NCI-H1092 (cell line): ENCODE results near the gene EPB41L4B.
"Not testable (repeated sequence)": the region's sequence is repeated elsewhere in the genome, so short reads cannot be mapped to it uniquely, and the experiment has no call there.

Experiments used
- DNase-seq: peaks from one replicate; lab custom pipeline; 2025; lab: John Stamatoyannopoulos, UW

EPB41L4B gene

DNA sequence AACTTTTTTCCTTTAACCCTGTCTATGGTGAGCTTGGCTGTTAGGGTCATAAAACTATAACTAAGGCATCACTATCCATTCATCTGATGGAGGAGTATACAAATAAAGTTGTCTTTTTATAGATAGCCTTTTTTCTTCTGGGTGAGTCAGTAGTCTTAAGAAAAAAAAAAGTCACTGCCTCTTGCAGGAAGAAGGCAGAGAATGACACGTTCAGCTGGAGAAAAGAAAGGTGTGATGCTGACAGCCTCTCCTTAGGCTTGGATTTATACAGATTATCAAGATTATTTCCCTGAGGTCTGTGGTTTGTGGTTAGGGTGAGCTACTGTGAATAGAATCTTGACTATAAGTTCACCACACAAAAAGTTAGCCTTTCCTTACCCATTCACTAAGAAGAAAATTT is 23.0 kb downstream of the EPB41L4B start:
- no peak for DNase-seq

DNA sequence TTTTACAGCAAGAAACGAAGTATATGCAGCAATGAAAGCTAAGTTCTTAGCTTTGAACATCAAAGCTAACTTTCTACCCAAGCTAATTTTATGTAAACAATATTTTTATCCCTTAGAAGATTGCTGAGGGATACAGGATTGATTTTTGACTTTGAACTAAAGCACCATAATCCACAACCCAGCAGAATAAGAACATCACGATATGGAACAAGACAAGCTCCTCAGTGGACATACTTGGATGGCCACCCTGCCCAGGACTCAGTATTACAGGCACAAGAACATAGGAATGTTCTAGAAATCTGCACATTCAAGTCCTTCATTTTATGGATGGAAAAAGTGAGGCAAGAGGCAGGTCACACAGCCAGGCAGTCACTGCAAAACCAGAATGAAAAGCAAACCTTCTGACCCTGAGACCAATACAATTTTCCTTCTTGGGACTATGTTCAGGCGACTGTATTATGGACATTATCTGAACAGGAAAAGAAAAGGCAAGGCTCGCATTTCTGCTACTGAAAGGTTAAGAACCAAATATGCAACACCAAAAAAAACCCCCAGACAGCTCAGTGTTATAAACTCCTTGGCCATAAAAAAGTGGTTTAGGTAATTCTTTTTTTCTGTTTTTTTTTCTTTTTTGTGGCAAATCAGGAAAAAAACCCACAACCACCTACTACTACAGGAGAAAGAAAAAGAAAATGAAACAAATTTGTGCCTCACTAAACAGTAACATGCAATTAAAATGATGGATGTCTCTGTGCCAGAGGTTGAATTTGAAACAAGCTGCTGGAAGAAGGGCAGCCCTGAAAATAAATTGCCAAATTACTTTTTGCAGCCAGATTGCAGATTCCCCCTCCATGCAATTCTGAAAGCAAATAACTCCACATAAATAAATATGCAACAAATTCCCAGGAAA is 25.4 kb downstream of the EPB41L4B start:
- DNase-seq: no peak

DNA sequence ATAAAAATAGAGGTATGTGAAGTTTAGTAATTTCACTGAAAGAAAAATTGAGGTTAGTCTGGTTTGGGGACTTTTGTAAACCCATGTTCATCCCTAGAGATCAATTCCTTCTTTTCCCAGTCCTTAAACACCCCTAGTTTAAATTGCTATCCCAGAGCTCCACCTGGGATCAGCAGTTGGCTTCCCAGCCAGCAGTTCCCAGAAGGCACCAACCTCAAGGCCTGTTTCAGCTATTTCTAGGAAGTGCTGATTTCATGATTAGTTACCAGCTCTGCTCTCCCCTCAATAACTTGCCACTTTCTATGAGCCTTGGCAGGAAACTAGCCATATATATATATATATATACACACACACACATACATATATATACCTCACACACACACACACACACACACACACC is 30.5 kb downstream of the EPB41L4B start:
- DNase-seq: no peak

DNA sequence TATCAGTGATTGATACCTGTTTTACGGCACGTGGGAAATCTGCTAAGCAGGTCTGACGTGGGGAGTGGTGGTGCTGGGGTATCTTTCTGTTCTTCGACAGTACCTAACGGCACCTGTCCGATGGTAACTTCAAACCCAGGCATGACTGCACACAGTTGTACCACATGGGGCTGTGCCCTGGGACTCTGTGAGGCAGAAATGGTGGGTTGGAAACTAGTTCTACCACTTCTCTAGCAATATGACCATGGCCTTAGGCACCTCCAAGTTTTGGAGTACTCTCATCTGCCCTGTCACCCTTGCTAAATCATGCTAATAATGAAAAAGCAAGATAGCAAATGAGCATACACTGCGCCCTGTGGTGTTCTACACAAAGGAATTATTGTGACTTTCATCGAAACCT is 30.9 kb downstream of the EPB41L4B start:
- no peak for DNase-seq

DNA sequence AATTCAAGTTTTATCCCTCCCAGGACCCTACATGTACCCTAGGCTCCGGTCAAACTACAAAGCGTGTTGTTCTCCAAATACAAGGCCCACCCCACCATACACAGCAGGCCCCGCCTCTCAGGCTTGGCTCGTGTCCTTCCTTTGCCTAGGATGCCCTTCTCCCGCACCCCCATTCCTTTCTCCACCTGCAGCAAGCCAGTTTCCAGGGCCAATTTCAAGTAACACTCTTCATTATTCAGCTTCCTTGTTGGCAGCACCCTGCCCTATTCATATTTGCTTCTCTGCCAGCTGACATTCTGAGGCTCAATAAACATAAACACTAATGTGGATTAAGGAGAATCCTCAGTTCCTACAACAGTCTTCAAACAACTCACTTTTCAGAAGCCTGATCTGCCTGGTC is 31.7 kb downstream of the EPB41L4B start:
- no peak for DNase-seq

DNA sequence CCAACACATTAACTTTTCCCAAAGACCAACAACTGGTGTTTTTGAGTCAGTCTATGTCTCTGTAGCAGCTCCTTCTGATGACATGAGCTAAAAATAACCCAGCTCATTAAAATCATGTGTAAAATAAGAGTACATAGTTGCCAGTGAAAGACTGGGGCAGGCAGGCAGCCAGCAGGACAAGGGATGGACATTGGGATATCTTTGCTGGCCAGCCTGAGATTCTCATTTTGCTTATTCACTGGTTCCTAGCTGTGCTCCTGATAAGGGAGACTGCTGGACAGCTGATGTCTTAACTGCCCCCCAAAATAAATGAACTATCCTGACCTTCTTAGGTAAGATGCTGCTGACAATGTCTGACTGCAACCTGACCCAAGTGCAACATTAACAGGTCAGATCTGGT is 33.9 kb downstream of the EPB41L4B start:
- no peak for DNase-seq

DNA sequence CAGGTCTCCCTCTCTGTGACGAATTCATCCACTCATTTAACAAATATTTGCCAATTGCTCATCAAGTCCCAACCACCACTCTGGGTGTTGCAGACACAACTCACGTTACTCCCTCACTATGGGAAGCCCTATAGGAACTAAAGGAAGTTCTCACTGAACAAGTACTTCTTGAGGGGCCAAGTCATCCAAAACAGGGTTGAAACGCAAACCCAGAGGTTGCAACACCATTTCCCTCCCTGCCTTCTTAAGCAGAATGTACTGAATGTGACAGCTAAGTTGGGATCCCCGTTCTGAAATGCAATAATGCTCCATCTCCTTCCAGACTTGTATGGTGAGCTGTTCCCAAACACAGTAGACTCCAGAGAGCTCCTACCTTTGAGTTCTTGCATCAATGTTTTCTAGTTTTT is 34.3 kb downstream of the EPB41L4B start:
- no peak for DNase-seq

DNA sequence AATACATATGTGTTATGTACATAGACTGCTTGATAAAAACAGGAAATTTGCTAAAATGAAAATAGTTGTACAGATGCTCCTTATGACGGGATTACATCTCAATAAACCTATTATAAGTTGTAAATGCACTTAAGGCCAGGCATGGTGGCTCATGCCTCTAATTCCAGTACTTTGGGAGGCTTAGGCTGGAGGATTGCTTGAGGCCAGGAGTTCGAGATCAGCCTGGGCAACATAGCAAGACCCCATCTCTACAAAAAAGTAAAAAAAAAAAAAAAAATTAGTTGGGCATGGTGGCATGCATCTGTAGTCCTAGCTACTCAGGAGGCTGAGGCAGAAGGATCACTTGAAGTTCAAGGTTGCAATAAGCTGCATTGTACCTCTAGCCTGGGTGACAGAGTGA is 37.2 kb downstream of the EPB41L4B start:
- not testable (repeated sequence) for DNase-seq

DNA sequence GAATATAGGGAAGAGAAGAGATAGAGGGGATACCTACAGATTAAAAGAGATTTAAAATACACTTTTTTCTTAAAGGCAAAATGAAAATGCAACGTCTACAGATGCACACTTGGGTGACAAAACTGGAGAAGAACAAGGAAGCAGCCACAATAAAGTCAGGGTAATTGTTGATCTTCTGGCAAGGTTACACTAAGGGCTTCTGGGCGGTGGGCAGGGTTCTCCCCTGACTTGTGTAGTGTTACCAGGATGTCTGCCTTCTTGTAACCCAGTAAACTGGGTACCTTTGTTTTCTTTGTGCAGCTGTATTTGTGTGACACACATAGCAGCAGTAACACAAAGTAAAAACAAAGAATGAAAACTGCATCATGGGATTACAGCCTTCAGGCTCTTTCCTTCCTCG is 37.8 kb downstream of the EPB41L4B start:
- no peak for DNase-seq

DNA sequence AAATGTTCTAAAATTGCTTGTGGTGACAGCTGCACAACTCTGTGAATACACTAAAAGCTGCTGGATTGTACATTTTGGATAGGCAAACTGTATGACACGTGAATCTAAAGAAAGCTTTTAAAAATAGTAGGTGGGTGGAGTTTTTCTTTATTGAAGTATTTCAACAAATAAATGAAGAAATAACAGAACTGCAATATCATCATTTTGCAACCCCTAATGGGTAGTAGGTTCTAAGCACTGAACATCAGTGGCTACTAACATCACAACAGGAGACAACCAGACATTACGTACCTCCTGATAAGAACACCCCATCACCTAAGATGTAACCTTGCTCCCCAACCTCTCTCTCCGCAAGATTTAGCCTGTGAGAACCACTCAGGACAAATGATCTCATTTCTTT is 38.6 kb downstream of the EPB41L4B start:
- DNase-seq: no peak

DNA sequence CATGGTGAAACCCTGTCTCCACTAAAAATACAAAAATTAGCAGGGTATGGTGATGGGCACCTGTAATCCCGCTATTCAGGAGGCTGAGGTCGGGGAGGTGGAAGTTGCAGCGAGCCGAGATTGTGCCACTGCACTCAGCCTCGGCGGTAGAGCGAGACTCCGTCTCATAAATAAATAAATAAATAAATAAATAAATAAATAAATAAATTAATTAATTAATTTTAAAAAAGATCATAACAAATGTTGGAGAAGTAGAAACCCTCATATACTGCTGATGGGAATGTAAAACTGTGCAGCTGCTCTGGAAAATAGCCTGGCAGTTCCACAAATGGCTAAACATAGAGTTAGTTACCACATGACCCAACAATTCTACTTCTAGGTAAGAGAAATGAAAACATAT is 39.3 kb downstream of the EPB41L4B start:
- DNase-seq: no peak

DNA sequence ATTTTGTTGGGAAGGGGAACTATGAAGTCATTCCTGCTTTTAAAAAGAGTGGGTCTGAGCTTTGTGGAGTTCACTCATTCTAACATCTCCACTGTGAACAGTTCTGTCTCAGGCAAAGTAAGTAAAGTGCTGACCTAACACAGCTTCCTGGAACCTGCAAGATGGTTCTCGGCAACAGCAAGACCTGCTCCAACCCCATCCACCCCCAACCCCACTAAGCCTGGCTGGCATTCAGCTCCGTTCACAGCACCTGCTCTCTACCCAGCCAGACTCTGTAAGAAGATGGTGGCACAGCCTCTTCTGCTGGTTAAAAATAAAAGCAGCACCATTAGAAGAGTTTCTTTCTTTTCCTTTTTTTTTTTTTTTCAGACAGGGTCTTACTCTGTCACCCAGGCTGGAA is 42.0 kb downstream of the EPB41L4B start:
- DNase-seq: no peak

DNA sequence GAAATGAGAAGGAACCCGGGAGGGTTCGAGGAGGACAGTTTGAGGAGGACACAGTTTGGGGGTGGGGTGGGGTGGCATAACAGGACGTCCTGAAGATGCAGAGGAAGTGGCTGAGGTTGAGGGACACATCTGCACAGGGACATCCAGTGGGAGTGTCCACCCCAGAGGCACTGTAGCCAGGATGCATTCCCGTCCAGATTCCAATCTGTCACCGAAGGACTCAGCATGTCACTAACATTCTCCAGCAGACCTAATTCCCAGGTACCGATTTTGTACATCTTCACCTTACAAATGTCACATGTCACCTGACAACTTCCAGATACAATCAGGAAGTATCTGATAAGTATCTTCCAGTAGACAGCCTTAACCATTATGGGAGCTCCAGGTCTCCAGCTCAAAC is 42.6 kb downstream of the EPB41L4B start:
- no peak for DNase-seq

DNA sequence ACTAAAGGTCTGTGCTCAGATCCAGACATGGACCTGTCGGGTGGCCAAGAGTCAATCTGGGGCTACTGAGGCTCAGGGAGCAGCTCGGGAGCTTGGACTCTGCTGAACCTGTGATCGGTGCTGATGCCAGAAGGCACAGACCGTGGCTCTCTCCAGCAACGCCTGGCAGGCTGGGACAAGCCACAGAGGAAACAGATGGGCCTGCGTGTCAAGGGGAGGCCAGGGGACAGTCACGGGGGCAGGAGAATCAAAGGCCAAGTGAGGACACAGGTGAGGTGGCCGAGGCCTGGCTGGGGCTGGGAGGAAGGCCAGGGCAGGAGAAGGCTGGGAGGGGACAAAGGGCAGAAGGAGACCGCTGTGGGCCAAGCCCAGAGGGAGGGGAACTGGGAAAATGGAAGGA is 43.4 kb downstream of the EPB41L4B start:
- DNase-seq: no peak

DNA sequence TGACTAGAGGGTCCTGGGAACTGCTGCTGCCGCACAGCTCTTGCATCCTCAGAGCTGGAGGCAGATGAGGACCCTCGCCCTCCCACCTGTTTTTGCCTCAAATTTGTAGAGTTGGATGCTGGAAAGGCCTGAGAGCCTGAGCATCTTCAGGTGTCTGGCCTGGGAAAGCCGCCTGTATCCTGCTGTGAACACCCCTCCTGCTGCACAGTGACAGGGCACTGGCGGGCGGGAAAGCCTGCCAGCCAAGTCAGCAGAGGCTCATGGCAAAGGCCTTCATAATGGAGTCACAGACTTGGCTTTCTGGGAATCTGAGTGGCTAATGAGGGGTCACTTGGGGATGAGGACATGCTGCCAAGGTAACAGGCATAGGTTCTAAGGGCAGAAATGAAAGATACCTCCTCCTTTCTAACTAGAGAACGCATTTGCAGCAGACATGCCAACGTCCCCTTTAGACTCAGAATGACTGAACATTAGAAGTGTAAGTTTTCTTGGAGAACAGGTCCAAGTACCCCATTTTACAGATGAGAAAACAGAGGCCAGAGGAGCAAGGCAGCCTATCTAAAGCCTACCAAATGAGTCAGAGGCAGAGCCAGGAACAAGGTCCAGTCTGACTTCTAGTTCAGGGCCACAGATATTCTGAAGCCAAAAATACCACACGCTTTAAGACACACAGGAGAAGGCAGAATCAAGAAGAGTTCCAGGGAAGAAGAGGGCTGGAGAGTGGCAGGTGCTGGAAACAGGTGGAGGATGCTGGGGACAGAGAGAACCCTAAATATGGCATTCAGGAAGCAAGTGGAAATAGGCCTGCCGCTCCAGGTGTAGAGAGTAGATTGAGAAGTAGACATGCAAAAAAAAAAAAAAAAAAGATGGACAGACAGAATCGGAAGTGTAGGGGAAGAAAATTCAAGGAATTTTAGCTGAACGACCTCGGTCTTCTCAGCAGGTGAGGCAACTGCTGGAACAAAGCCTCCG is 44.1 kb downstream of the EPB41L4B start:
- DNase-seq: no peak

DNA sequence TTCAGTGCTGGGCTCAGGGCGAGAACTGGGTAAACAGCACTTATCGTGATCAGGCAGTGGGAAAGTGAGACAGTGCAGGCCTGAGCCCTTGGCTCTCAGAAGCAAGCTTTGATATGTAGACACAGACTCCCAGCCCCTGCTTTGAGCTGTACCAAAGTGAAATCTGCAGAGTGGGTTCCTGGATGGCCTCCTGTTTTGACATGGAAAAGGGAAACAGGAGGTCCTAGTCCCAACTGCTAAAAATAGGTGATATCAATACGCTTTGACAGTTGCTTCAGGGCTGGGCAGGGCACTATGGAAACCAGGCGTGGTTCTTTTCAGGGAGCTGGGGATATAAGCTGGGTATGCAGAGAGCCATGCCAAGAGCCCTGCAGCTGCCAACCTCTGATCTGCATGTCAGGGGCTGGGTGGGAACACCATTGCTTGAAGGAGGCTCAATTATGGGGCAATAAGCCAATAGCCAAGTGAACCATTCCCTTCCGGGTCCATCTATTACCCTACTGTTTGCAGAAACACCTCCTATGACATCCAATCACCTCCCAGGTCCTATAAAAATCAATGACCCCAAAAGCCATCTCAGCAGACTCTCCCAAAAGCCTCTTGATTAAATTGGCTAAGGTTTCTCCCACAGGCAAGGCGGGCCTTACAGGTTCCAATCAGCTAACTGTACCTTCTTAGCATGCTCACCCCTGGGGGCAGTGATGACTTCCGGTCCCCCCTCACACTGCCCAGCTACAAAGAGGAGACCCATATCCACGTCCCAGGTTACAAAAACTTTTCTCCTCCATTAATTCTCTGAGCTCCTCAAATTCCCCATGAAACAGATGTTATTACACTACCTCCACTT is 45.8 kb downstream of the EPB41L4B start:
- DNase-seq: peak; percentile 85

DNA sequence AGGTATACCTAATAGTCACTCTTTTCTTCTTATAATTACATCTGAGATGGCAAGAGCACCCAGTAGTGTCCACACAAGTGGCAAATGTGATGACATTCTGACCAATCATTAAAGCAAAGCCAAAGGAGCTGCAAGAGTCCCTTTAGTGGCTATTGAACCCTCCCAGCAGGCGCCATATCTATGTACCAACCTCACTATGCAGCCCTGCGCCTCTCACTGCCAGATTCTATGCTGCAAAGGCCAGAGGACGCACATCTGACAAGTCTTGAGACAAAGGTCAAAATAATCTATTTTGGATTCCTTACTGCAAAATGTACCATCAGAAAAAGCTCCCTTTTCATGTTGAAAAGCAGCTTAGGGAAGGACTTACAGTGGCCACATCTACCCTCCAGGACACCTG is 47.0 kb downstream of the EPB41L4B start:
- DNase-seq: no peak

DNA sequence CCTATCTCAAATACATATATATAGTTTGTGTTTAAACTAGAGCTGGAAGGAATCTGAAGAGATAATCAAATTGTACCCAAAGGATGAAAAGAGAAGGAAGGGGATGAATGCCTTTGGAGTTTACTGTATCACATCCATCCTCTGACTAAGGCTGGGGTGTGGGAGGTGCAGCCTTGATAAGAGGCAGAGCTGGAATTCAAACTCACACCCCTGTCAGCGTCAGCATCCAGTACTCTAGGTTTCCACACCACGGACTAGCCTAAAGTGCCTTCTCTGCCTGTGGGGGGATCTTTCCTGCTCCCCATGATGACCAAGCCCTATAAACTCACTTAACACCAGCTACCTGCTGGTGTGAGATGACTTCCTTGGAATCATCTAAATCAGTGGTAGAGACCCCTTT is 48.1 kb downstream of the EPB41L4B start:
- no peak for DNase-seq

DNA sequence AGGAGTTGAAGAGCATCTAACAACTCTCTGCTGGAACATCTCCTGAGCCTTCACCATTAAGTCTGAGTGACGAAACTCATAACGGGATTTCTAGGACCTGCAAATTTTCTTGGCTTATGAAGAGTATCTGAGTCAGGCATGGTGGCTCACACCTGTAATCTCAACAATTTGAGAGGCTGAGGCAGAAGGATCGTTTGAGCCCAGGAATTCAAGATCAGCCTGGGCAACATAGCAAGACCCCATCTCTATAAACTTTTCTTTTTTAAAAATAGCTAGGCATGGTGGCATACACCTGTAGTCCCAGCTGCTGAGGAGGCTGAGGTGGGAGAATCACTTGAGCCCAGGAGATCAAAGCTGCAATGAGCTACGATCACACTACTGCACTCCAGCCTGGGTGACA is 48.8 kb downstream of the EPB41L4B start:
- DNase-seq: no peak

DNA sequence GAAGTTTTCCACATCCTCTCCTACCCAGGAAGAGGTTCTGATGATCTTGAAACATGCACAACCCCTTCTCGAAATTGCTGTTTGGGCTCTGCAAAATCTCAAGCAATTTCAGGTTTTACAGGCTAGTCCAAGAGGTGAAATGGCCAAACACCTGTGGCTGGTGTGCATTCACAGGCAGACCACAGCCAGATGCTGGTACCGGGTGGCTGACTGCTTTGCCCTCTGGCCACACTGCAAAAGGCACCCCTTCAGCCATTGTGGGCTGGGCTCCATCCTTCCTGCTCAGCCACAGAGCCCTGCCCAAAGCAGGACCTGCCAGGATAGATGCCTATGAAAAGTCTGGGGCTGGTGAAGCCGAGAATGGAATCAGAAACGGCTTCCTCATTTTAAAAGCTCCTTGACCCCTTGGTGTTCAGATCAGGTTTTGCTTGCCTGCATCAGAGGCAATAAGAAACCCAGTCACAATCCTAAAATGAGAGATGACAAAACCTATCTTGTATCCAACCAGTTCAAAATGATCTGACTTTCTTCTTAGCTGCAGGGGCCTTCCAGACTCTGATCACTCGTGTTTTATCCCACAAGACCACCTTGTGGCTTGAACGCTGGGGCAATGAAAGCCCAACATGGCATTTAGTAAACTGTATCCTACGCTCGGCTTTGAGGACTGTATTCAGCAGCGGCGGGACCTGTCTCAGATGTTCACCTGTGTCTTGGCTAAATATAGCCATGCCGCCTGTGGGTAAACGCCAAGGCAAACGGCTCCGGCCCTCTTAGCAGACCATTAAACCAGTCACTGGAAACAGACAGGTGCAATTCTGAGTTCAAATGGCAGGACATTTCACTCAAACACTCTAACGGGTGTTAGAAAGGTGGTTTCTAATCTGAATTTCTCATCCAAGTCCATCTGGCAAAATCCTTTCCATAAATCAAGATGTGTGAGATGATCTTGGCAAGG is 49.6 kb downstream of the EPB41L4B start:
- DNase-seq: peak; percentile 52

DNA sequence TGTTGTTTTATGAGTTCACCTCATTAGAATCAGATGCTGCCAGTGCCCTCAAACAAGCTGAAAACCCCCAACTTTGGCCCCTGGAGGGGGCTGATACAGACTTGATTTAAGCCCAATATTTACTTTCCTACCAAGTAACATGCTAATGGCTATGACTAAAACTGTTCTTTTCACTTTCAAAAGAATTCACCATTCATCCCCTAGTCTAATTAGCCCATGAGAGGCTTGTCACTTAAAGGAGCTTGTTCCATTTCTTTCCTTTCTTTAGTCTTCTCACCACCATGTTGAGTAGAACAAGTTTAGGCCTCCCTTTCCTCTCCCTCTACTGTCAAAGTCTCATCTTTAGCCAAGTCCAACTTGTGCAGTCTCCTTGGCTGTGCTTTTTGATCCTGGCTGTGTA is 50.4 kb downstream of the EPB41L4B start:
- DNase-seq: no peak
